GM19455 (cell line): ENCODE results near the gene SMIM14.
"Not testable (repeated sequence)": the region's sequence is repeated elsewhere in the genome, so short reads cannot be mapped to it uniquely, and the experiment has no call there.

Experiments used
- ATAC-seq: cut with Tn5 transposase; IDR thresholded peaks from one replicate; pipeline ENCODE4 v1.9.1; 2021; ENCODE audit not compliant: unreplicated experiment

Gene SMIM14

DNA sequence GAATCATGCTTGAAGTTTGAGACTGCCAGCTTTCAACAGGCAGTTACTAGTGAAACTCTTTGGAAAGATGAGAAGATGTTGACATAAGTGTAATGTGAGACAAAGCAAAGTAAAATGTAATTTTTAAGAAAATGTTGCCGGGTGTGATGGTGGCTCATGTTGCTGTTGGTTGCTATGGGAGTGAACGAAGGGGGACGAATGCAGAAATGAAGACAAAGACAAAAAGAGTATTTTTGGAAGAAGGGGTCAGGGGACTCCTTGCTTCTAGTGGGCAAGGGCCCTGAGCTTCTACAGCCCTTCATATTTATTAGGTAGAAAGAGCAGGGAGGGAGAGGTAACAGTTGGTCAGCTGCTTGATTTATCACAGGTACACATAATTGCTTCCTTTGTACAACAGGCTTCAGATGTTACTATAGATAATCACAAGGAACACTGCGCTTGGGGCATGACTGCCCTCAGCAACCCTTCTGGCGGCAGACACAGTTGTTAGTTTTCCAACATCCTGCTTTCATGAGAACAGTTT lies 99.5 kb downstream of the SMIM14 start:
- no peak for ATAC-seq

DNA sequence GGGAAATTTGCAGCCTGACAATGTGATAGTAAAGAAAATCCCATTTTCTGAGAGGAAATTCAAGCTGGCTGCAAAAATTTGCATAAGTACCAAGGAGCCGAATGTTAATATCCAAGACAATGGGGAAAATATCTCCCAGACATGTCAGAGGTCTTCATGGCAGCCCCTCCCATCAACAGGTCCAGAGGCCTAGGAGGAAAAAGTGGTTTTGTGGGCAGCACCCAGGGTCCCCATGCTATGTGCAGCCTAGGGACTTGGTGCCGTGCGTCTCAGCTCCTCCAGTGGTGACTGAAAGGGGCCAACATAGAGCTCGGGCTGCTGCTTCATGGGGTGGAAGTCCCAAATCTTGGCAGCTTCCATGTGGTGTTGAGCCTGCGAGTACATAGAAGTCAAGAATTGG lies 105.1 kb downstream of the SMIM14 start:
- ATAC-seq, result no peak

DNA sequence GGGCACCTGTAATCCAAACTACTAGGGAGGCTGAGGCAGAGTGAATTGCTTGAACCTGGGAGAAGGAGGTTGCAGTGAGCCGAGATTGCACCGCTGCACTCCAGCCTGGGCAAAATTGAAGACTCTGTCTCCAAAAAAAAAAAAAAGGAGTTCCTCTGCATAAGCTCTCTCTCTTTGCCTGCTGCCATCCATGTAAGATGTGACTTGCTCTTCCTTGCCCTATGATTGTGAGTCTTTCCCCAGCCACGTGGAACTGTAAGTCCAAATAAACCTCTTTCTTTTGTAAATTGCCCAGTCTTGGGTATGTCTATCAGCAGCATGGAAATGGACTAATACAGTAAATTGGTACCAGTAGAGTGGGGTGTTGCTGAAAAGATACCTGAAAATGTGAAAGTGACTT lies 106.4 kb downstream of the SMIM14 start:
- ATAC-seq, result not testable (repeated sequence)

DNA sequence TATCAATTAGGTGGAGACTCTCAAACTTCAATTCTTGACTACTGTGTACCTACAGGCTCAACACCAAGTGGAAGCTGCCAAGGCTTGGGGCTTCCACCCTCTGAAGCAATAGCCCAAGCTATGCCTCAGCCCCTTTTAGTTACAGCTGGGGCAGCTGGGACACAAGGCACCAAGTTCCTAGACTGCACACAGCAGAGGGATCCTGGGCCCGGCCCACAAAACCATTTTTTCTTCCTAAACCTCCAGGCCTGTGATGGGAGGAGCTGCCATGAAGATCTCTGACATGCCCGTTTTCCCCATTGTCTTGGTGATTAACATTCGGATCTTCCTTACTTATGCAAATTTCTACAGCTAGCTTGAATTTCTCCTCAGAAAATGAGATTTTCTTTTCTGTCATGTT lies 108.0 kb downstream of the SMIM14 start:
- no peak for ATAC-seq

DNA sequence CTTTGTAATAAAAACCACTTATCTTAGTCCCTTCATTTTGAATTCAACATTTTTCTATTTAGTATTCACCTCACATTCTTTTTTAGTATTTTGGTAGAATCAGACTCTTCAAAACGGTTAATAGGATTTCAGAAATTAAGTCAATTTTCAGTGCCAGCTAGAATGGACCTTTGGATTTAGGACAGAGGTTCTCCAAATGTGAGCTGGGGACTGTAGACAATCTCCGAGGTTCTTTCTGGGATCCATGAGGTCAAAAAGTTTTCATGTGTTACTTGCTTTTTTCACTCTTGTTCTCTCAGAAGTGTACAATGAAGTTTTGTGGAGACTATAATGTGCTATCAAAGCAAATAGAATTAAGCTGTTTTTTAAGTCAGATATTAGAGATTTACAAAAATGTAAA lies 109.1 kb downstream of the SMIM14 start:
- ATAC-seq, result no peak

DNA sequence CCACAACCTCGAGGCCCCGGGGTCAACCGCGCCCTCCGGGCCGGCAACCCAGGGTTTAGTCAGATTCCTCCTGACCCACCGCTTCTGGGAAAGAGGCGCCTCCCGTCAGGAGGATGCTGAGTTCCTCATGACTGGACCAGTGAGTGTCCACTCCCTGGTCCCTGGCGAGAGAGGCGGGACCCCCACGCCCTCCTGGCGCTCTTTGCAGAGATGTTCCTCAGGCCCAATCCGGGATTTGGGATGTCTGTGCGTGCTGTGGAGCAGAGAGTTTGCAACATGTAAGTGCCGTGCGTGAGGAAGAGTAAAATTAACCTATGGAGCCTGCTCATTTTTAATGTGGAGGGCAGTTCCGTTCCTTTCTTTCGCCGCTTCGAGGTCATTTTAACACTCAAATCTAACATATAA lies 110.6 kb downstream of the SMIM14 start:
- no peak for ATAC-seq

DNA sequence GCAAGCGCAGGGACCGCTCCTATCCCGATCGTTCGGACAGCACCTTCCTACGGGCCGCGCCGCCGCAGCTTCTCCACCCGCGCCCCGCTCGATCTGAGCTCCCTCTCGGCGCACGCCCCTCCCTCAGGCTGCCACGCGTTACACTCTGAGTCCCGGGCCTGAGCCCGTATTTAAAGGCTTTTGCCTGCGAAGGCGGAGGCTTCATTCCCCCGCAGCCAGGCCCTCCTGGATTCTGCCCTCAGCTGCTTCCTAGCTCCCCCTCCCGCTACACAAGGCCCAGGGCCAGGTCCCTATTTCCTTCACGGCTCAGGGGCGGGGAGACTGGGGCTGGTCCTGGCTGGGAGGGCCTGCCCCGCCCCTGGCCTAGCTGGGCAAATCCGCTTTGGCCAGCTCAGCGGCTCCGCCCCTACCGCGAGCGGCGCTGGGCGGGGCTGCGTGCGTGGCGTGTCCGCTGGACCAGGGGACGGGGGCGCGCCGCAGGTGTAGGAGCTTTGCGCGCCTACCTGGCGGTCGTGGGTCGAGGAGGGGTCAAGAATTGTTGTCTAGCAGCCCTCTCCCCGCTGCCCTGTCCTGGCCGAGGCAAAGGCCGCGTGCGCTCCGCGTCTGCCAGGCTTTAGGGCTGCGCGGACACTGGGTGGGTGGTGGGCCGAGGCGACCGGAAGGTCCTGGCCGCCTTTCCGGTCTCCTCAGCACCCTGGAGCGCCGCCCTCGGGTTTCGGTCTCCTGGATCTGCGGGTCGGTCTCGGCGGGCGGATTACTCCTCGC lies 111.2 kb downstream of the SMIM14 start, which contains the start of gene UGDH:
Gene UGDH (minus strand): TSS at position 144 of the 765 bp plus-strand sequence. CDS start 5,927 bp downstream, outside the sequence.
- peak; percentile 96 for ATAC-seq

DNA sequence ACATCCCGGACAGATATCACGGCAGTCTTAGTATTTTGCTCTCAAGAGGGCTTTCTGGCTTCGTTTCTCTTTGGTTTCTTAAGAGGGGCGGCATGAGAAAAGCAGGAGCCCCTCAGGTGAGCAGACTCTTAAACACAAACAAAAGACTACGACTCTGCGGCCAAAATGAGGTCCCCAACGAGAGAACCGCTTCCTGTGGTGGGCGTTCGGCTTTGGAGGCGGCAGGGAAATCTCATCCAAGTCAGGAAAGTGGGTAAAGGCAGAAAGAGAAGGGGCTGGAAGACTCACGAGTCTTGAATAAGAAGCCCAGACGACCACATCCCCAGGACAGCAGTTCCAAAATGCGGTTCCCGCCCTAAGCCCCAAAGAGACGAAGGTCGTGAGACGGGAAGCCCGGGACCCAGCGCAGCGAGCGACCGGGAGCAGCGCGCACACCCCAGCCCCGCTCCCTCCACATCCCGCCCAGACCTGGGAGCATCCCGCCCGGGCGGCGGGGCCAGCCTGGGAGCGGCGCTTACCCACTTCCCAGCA lies 111.8 kb downstream of the SMIM14 start:
- ATAC-seq, result peak; percentile 27

DNA sequence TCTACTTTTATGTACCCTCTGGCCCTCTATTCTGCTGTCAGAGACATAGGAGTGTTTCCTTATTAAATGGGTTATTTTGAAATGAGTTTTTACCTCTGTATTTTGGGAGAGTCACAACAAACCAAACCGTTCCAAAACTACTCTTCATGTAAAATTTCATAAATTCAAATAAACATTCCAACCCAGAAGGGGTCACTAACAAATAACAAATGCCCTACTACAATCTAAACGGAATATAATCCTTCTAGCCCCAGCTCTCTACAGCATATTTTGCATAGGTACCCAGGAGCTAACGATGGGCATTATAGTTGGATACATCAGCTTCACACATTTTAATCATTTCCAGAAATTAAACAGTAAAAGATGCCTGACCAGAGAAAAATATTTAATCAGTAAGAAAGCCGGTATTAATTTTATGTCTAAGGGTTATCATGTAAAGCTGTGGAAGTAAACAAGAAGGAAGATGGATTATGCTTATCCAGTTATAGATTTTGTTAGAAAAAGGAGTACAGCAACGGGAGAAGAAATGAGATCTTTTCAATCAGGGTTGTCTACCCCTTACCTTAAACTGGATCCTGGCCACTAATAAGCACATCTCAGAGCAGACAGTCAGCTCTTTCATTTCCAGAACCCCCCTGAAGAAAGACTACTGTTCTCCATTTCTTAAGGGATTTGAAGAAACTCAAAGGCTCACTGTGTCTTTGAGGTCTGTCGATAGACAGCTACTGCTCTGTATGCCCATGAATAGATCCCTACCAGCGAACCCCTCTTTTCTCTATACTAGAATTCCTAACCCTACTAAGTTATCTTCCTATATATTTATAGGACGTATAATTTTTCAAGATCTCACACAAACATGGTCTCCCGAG lies 112.6 kb downstream of the SMIM14 start:
- no peak for ATAC-seq

DNA sequence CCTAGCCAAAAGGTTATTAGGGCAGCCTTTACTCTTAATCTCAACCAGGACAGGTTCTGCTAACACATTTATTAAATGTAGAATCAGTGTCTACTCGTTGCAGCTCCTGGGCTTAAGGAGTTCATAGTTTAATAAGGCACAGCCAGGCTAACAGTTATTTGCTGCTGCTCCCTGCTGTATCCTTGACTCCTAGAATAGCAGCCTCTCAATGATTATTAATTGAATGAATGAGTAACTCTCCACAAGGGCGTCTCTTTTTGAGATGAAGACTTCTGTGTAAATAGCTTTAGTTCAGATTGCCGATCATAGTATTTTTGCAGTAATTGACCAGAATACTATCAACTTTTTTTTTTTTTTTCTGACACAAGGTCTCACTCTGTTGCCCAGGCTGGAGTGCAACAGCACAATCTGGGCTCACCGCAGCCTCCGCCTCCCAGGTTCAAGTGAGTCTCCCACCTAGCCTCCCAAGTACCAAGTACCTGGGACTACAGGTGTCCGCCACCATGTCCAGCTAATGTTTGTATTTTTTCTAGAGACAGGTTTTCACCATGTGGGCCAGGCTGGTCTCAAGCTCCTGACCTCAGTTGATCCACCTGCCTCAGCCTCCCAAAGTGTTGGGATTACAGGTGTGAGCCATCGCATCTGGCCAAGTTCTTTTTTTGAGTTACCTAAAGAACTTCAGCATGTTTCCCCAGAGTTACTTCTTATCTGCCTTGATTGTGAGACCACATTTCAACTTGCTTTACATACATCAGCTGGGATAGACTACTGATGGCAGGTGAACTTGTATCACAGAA lies 114.3 kb downstream of the SMIM14 start:
- ATAC-seq, result no peak

DNA sequence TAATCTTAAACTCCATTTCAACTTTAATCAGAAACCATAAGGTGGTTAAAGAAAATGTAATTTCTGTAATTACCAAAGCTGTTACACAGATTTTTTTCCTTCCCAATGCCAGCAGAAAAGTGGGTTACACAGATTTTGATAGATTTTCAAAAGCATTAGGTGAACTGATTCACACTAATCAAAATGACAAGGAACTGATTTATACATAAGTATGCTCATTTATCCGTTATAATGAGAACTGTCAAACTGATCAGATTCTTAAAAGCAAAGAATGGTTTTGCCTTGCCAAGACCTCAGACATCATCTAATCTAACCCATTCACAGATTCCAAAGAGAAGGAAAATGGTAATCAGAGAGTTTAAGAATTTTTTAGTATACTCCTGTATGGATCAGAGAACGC lies 116.6 kb downstream of the SMIM14 start:
- no peak for ATAC-seq

DNA sequence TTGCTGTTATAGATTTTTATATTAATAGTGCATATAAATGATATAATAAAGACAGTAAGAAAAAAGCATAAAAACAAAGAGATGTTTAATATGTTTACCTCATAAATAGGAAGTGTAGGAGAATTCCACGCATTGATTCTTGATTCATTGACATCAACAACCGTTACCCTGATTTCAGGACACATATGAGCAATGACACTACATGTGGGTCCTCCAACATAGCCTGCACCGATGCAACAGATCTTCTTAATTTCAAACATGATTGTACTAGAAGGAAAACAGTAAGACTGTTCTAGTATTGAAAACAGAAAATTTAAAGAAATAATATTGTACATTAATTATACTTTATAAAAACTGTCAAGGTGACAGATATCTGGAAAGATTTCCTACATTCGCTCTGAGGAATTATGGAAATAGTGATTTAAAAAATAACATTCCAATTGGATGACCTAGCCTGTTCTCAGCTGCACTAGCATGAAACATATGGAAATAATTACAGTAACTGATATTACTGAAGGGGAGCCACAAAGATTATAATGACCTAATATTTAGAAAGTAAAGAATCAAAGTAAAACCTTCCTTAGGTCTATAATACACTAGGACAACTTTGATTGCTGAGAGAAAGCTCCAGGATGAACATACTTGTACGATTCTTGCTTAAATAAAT lies 117.3 kb downstream of the SMIM14 start:
- ATAC-seq, result no peak

DNA sequence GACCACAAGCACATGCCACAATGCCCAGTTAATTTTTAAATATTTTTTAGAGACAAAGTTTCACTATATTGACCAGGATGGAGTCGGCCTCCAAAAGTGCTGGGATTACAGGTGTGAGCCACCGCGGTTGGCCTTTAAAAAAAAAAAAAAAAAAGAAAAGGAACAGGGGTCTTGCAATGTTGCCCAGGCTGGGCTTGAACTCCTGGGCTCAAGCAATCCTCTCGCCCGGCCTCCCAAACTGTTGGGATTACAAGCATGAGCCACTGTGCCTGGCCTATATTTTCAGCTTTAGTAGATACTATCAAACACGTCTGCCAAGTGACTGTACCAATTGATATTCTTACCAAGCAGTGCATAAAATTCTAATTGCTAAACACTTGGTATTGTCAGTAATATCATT lies 120.2 kb downstream of the SMIM14 start:
- no peak for ATAC-seq

DNA sequence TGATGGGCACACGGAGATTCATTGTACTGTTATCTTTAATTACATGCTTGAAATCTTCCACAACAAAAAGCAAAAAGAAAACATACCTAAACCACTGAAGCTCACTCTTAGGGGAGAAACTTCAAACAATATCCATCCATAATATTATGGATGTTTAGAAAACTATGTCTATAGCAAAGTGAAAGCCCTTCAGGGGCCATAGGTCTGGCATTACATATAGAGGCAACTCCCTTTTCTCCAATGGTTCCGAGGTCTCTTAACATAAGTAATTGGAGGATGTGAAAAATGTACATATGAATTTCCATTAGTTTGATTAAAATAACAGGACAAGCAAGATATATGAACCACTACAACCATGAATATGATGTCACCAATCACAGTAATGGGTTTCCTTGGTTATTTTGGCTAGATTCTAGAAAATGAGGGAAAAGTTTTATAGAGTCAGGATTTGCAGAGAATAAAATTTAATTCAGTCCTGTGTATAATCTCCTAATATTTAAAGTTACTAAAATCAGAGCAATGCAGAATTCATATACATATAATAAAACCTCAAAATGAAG lies 122.2 kb downstream of the SMIM14 start:
- no peak for ATAC-seq

DNA sequence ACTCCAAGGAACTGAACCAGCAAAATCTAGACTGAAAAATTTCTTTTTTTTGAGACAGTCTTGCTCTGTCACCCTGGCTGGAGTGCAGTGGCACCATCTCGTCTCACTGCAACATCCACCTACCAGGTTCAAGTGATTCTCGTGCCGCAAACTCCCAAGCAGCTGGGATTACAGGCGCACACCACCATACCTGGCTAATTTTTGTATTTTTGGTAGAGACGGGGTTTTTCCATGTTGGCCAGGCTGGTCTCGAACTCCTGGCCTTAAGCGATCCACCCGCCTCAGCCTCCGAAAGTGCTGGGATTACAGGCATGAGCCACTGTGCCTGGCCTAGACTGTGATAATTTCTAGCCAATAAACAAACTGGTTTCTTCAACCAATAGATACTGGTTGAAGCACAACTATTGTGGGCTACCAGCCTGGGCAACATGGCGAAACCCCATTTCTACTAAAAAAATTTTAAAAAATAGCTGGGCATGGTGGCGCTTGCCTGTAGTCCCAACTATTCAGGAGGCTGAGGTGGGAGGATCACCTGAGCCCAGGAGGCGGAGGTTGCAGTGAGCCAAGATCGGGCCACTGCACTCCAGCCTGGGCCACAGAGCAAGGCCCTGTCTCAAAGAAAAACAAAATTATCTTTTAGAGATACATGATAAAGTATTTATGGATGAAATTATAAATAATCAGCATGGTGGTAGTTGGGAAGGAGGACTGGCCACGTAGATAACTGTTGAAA lies 122.8 kb downstream of the SMIM14 start:
- not testable (repeated sequence) for ATAC-seq

DNA sequence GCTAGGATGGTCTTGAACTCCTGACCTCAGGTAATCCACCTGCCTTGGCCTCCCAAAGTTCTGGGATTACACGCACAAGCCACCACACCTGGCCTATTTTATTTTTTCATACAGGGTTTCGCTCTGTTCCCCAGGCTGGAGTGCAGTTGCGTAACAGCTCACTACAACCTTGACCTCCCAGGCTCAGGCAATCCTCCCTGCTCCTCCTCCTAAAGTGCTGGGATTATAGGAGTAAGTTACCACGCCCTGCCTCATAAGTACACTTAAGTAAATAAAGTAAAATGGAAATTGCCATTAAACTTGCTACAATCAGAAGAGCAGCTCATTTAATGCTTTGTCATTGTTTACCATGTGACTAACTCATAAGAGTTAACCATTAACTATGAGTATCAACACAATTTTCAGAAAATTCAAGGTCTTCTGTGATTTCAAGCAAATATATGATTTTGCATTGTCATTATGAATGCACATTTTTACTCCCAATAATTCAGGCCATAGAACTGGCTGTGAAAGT lies 123.7 kb downstream of the SMIM14 start:
- ATAC-seq, result no peak

DNA sequence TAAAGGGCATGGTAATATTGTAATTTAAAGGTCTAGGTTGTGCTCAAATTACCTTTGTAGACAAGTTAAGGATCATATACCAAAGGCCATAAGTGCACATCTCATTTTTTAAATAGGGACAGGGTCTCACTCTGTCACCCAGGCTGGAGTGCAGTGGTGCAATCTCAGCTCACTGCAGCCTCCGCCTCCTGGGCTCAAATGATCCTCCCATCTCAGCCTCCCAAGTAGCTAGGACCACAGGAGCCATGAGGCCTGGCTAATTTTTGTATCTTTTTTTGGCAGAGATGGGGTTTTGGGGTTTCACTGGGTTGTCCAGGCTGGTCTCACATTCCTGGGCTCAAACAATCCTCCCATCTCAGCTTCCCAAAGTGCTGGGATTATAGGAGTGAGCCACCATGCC lies 124.4 kb downstream of the SMIM14 start:
- ATAC-seq, result not testable (repeated sequence)

DNA sequence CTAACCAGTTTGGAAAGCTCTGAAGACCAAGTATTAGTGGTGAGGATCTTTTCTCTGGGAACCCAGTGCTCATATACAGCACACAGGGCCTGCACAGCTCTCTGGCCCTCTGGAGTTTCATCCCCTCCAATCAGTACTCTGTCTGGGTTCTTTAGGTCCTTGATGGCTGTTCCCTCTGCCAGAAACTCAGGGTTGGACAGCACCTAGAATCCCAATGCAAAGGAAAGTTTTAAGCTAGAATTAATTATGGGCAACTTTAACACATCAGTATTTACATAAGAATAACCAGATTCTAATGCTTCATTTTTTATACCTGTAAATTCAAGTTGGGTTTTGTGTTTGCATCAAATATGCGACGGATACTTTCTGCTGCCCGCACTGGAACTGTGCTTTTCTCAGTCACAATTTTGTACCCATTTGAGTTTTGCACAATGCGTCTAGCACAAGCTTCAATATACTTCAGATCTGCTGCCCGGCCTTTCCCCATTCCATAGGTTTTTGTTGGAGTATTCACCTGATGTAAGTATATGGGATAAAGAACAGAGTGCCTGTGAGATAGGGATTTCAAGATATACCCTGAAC lies 128.2 kb downstream of the SMIM14 start:
- no peak for ATAC-seq

DNA sequence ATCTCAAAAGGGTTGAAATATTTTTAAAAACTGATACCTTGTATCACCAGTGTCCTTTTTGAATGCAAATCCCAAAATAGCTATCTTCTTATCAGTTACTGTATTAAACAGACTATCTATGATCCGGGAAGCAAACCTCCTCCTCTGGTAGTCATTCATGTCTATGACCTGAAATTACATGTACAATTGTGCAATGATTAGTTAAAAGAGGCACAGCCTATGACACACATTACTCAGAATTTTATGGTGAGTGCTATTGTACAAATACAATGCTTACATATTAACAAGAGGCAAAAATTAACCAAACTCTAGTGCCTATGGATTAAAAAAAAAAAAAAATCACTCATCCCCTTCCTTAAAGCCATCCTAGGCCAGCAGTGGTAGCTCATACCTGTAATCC lies 133.1 kb downstream of the SMIM14 start:
- no peak for ATAC-seq
